Measurements from ENCODE around the gene DEF6.
A peak's percentile ranks its signal among the peaks of the same experiment; 100 is the strongest.

DNA sequence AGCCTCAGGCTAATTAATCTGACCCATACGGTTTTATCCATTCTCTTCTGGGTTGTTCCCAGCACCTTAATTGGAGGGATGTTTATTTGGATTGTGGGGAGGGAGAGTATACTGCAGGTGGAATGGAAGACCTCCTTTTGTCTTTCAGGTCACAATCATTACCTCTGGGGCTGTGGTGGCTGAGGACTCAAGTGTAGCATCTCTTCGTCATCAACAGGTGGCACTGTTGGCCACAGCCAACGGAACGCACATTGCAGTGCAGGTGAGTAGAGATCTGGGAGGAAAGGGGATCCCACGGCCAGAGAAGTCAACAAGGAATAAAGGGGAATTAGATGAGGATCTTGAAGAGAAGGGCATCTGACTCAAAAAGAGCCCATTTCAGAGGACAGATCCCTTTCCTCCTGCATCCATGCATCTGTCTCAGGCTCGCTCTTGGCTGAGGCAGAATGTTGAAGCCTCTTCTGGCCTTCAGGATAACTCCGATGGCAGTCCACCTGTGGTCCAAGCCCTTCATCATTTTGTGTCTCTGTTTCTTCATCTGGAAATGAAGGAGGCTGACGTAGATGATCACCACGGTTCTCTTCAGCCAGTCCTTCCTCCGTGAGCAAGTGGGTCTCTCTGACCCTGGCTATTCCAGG, 3.2 kb upstream of the DEF6 start:
- TF ChIP-seq POLR2AphosphoS5 (IDR thresholded peaks at IDR 0.05), result no peak
- TF ChIP-seq, protein P1, sequence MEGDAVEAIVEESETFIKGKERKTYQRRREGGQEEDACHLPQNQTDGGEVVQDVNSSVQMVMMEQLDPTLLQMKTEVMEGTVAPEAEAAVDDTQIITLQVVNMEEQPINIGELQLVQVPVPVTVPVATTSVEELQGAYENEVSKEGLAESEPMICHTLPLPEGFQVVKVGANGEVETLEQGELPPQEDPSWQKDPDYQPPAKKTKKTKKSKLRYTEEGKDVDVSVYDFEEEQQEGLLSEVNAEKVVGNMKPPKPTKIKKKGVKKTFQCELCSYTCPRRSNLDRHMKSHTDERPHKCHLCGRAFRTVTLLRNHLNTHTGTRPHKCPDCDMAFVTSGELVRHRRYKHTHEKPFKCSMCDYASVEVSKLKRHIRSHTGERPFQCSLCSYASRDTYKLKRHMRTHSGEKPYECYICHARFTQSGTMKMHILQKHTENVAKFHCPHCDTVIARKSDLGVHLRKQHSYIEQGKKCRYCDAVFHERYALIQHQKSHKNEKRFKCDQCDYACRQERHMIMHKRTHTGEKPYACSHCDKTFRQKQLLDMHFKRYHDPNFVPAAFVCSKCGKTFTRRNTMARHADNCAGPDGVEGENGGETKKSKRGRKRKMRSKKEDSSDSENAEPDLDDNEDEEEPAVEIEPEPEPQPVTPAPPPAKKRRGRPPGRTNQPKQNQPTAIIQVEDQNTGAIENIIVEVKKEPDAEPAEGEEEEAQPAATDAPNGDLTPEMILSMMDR (IDR thresholded peaks at IDR 0.05), result peak; percentile 44 to 72 (median 60)
